Suprapubic skin (tissue), 4 donors: ENCODE results near the gene IYD. TPM values are rescaled to one million over a fixed set of nuclear protein-coding genes. Genes with fewer than 3 reads are reported as not detected.

ENCODE experiments used
- DNase-seq, 2 donors: peaks; one replicate each; pipeline ENCODE4 v3.0.0-alpha.2; 2019; ENCODE audit warnings: low spot score in 2 of 2
- H3K27ac ChIP-seq: fragments of 200-600 bp; sonication (generic); one replicate; pipeline ENCODE4 v1.5.1; 2019
- H3K27me3 ChIP-seq: fragments of 200-600 bp; sonication (generic); one replicate; pipeline ENCODE4 v1.5.1; 2019
- H3K36me3 ChIP-seq: fragments of 200-600 bp; sonication (generic); one replicate; pipeline ENCODE4 v1.5.1; 2019
- H3K4me1 ChIP-seq: fragments of 200-600 bp; sonication (generic); one replicate; pipeline ENCODE4 v1.5.1; 2019
- H3K4me3 ChIP-seq: fragments of 200-600 bp; sonication (generic); one replicate; pipeline ENCODE4 v1.5.1; 2019; ENCODE audit warnings: mild to moderate bottlenecking
- H3K9me3 ChIP-seq: fragments of 200-600 bp; sonication (generic); one replicate; pipeline ENCODE4 v1.5.1; 2019
- CTCF ChIP-seq, 2 donors: fragments of 200-600 bp in 1 of 2; fragments of 450-650 bp in 1 of 2; sonication (generic) in 1 of 2; IDR thresholded peaks; one replicate each; pipeline ENCODE4 v1.5.1; 2016 to 2019; ENCODE audit warnings: antibody characterized with exemption in 2 of 2, mild to moderate bottlenecking in 1 of 2, moderate library complexity in 1 of 2
- EP300 ChIP-seq: sonication (generic); formaldehyde crosslinking; IDR thresholded peaks from one replicate; pipeline ENCODE4 v1.6.1; 2017; ENCODE audit warnings: antibody characterized with exemption
- POLR2A ChIP-seq, 2 donors: fragments of 450-650 bp; IDR thresholded peaks; one replicate each; pipeline ENCODE4 v1.6.1; 2017; ENCODE audit warnings: antibody characterized with exemption in 2 of 2, mild to moderate bottlenecking in 2 of 2, moderate library complexity in 2 of 2
- POLR2AphosphoS5 ChIP-seq, 3 donors: sonication (generic); formaldehyde crosslinking; IDR thresholded peaks; one replicate each; pipeline ENCODE4 v1.6.1; 2017; ENCODE audit warnings: antibody characterized with exemption in 3 of 3
- WGBS: methylation state at CpG from one replicate; pipeline ENCODE4 v1.1.5; 2018; 5-methylcytosine and 5-hydroxymethylcytosine counted together
- total RNA-seq, 4 donors: library from RNA; depleted of rRNA; stranded (reverse); fragments of >200 nt; gene quantifications; one replicate each; pipeline ENCODE4 v1.1.0, GENCODE V29; 2016

Gene IYD
- total RNA-seq, 4 donors from 2014 or later, result 0.13 to 3.0 (median 1.6) TPM

GRCh38 chr6:150391414-150391813, 22.6 kb downstream of the IYD start:
- Histone ChIP-seq H3K27me3 (no peaks in the 10 kb centered on the region), H3K4me3 (no peak overlapping the region), H3K9me3 (no peaks in the 10 kb centered on the region), H3K4me1 (no peaks in the 10 kb centered on the region), H3K27ac (no peak overlapping the region), H3K36me3 (no peaks in the 10 kb centered on the region)
- WGBS, result 75% methylated on average over 4 of the region's 4 CpGs
- no peak for DNase-seq
- TF ChIP-seq EP300 (no peak), POLR2A (IDR thresholded peaks at IDR 0.05) (no peak), POLR2AphosphoS5 (IDR thresholded peaks at IDR 0.05) (no peak), CTCF (IDR thresholded peaks at IDR 0.05) (no peak)

GRCh38 chr6:150391890-150392289, 23.1 kb downstream of the IYD start:
- Histone ChIP-seq H3K9me3 (no peaks in the 10 kb centered on the region), H3K27me3 (no peaks in the 10 kb centered on the region), H3K36me3 (no peaks in the 10 kb centered on the region), H3K27ac (no peak overlapping the region), H3K4me3 (no peak overlapping the region), H3K4me1 (no peaks in the 10 kb centered on the region)
- 61% methylated on average over 3 of the region's 3 CpGs for WGBS
- DNase-seq, result no peak
- TF ChIP-seq CTCF (IDR thresholded peaks at IDR 0.05), result no peak
- no peak for TF ChIP-seq POLR2A (IDR thresholded peaks at IDR 0.05)
- no peak for TF ChIP-seq POLR2AphosphoS5 (IDR thresholded peaks at IDR 0.05)
- TF ChIP-seq EP300, result no peak

- TF ChIP-seq POLR2A (IDR thresholded peaks at IDR 0.05), result no peak
- no peak for TF ChIP-seq EP300
- no peak for TF ChIP-seq CTCF (IDR thresholded peaks at IDR 0.05)
- TF ChIP-seq POLR2AphosphoS5 (IDR thresholded peaks at IDR 0.05), result no peak
- DNase-seq, result no peak
- H3K4me1 ChIP-seq, result no peaks in the 10 kb centered on the region
- H3K36me3 ChIP-seq, result no peaks in the 10 kb centered on the region
- 92% methylated on average over 12 of the region's 12 CpGs for WGBS
- no peak overlapping the region for H3K27ac ChIP-seq
- no peaks in the 10 kb centered on the region for H3K9me3 ChIP-seq
- H3K4me3 ChIP-seq, result no peak overlapping the region
- H3K27me3 ChIP-seq, result no peaks in the 10 kb centered on the region
Observed at GRCh38 chr6:150392452-150393220, 23.8 kb downstream of the IYD start.

GRCh38 chr6:150394053-150394898, 25.5 kb downstream of the IYD start:
- H3K4me3 ChIP-seq, result no peak overlapping the region
- no peak for DNase-seq
- WGBS, result 91% methylated on average over 6 of the region's 6 CpGs
- no peaks in the 10 kb centered on the region for H3K4me1 ChIP-seq
- H3K27ac ChIP-seq, result no peak overlapping the region
- no peaks in the 10 kb centered on the region for H3K36me3 ChIP-seq
- TF ChIP-seq CTCF (IDR thresholded peaks at IDR 0.05), result no peak
- no peak for TF ChIP-seq POLR2AphosphoS5 (IDR thresholded peaks at IDR 0.05)
- no peak for TF ChIP-seq EP300
- no peak for TF ChIP-seq POLR2A (IDR thresholded peaks at IDR 0.05)
- no peaks in the 10 kb centered on the region for H3K27me3 ChIP-seq
- H3K9me3 ChIP-seq, result no peaks in the 10 kb centered on the region

- Histone ChIP-seq H3K4me3 (no peak overlapping the region), H3K27me3 (no peaks in the 10 kb centered on the region), H3K36me3 (no peaks in the 10 kb centered on the region), H3K9me3 (no peaks in the 10 kb centered on the region), H3K27ac (no peak overlapping the region), H3K4me1 (no peaks in the 10 kb centered on the region)
- TF ChIP-seq CTCF (IDR thresholded peaks at IDR 0.05) (no peak), POLR2A (IDR thresholded peaks at IDR 0.05) (no peak), EP300 (no peak), POLR2AphosphoS5 (IDR thresholded peaks at IDR 0.05) (no peak)
- 79% methylated on average over 3 of the region's 3 CpGs for WGBS
- no peak for DNase-seq
Observed at GRCh38 chr6:150394899-150395295, 26.1 kb downstream of the IYD start.
